Testis (tissue), 2 donors: ENCODE data around the gene MOXD1.

ENCODE experiments used
- POLR2A ChIP-seq: fragments of 450-650 bp; IDR thresholded peaks from one replicate; pipeline ENCODE4 v1.6.1; 2017; ENCODE audit warnings: antibody characterized with exemption, mild to moderate bottlenecking, moderate library complexity
- TF ChIP-seq, protein P1 (sequence below), 3 experiments: fragments of 450-650 bp in 2 of 3; fragments of 200-600 bp in 1 of 3; sonication (generic) in 1 of 3; IDR thresholded peaks; one replicate each; pipeline ENCODE4 v1.5.1; 2016 to 2019; ENCODE audit warnings: antibody characterized with exemption in 3 of 3, mild to moderate bottlenecking in 2 of 3, moderate library complexity in 1 of 3

DNA sequence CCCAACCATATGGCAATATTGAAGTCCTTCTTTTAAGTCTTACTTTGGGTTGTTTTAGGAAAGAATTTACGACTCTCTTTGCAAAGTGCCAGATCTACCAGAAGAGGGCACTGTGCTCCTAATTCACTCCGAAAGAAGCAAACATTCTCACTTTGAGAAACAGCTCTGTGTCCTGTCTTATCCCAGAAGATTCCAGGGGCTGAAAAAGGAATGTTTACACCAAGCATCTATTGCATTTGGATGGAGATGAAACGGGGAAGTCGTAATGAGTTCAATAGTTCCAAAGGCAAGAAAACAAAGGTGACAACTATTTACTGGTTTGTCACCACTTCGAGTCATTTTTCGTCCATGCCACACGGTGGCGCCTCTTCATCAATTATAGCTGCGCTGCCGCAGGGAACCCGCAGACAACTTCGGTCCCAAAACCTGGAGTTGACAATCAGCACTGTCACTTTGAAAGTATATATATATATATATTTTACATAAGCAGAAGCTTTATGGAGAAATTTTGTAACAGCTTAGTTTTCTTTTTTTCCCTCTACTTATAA lies 121.6 kb downstream of the MOXD1 start:
- TF ChIP-seq, protein P1, sequence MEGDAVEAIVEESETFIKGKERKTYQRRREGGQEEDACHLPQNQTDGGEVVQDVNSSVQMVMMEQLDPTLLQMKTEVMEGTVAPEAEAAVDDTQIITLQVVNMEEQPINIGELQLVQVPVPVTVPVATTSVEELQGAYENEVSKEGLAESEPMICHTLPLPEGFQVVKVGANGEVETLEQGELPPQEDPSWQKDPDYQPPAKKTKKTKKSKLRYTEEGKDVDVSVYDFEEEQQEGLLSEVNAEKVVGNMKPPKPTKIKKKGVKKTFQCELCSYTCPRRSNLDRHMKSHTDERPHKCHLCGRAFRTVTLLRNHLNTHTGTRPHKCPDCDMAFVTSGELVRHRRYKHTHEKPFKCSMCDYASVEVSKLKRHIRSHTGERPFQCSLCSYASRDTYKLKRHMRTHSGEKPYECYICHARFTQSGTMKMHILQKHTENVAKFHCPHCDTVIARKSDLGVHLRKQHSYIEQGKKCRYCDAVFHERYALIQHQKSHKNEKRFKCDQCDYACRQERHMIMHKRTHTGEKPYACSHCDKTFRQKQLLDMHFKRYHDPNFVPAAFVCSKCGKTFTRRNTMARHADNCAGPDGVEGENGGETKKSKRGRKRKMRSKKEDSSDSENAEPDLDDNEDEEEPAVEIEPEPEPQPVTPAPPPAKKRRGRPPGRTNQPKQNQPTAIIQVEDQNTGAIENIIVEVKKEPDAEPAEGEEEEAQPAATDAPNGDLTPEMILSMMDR (IDR thresholded peaks at IDR 0.05): peak; percentile 76 to 90 (median 88)
- no peak for TF ChIP-seq POLR2A
